ENCODE measurements around the gene GXYLT2.

The GXYLT2 gene

GRCh38 chr3:72904163-72904562, 16.3 kb downstream of the GXYLT2 start:
- H3K27me3 ChIP-seq: no peaks in the 10 kb centered on the region
- H3K27ac ChIP-seq: peak overlapping the region in 1 of 2 donors; percentile 22
- H3K4me3 ChIP-seq: no peak overlapping the region
- peaks cover 0 to 58% (median 34%) of the 10 kb centered on the region in 4 donors for H3K4me1 ChIP-seq
- H3K36me3 ChIP-seq: no peaks in the 10 kb centered on the region
- no peak for TF ChIP-seq CTCF (IDR thresholded peaks at IDR 0.05)
- intact Hi-C loops (cut with DNase I; ENCODE audit: low total_unique reads): no loop called here
- DNase-seq: no peak
- no peaks in the 10 kb centered on the region for H3K9me3 ChIP-seq

GRCh38 chr3:72906154-72906553, 18.3 kb downstream of the GXYLT2 start:
- Histone ChIP-seq H3K27ac (peak overlapping the region; percentile 61 to 75), H3K4me3 (no peak overlapping the region), H3K9me3 (no peaks in the 10 kb centered on the region), H3K27me3 (no peaks in the 10 kb centered on the region), H3K4me1 (peaks cover 0 to 71% (median 37%) of the 10 kb centered on the region in 4 donors), H3K36me3 (no peaks in the 10 kb centered on the region)
- intact Hi-C loops (cut with DNase I; ENCODE audit: low total_unique reads): no loop called here
- TF ChIP-seq CTCF (IDR thresholded peaks at IDR 0.05): no peak
- no peak for DNase-seq

GRCh38 chr3:72907131-72907711, 19.4 kb downstream of the GXYLT2 start:
- TF ChIP-seq CTCF (IDR thresholded peaks at IDR 0.05): no peak
- intact Hi-C loops (cut with DNase I; ENCODE audit: low total_unique reads): no loop called here
- Histone ChIP-seq H3K4me3 (no peak overlapping the region), H3K27me3 (no peaks in the 10 kb centered on the region), H3K27ac (peak overlapping the region; percentile 61 to 75), H3K36me3 (no peaks in the 10 kb centered on the region), H3K9me3 (no peaks in the 10 kb centered on the region), H3K4me1 (peaks cover 0 to 71% (median 37%) of the 10 kb centered on the region in 4 donors)
- DNase-seq: peak in 1 of 2 donors; percentile 74

GRCh38 chr3:72907731-72908620, 20.1 kb downstream of the GXYLT2 start:
- Histone ChIP-seq H3K27ac (peak overlapping the region; percentile 61 to 75), H3K4me1 (peaks cover 0 to 65% (median 31%) of the 10 kb centered on the region in 4 donors), H3K9me3 (no peaks in the 10 kb centered on the region), H3K36me3 (no peaks in the 10 kb centered on the region), H3K27me3 (no peaks in the 10 kb centered on the region), H3K4me3 (no peak overlapping the region)
- DNase-seq: peak; percentile 80 to 91
- TF ChIP-seq CTCF (IDR thresholded peaks at IDR 0.05): no peak
- intact Hi-C loops (cut with DNase I; ENCODE audit: low total_unique reads): no loop called here

- H3K4me1 ChIP-seq: peaks cover 0 to 53% (median 27%) of the 10 kb centered on the region in 4 donors
- intact Hi-C loops (cut with DNase I; ENCODE audit: low total_unique reads): no loop called here
- no peaks in the 10 kb centered on the region for H3K27me3 ChIP-seq
- TF ChIP-seq CTCF (IDR thresholded peaks at IDR 0.05): no peak
- DNase-seq: no peak
- H3K27ac ChIP-seq: peak overlapping the region; percentile 45 to 61
- no peak overlapping the region for H3K4me3 ChIP-seq
- H3K36me3 ChIP-seq: no peaks in the 10 kb centered on the region
- no peaks in the 10 kb centered on the region for H3K9me3 ChIP-seq
These were observed 21.7 kb downstream of the GXYLT2 start for GRCh38 chr3:72909591-72909990.

Data from tibial artery (tissue), 4 donors.